ENCODE results near the gene CZIB.
"Not testable (repeated sequence)": the region's sequence is repeated elsewhere in the genome, so short reads cannot be mapped to it uniquely, and the experiment has no call there.

GRCh38 chr1:53185955-53186297 is 34.5 kb downstream of the CZIB start:
- not testable (repeated sequence) for TF ChIP-seq ARNT (IDR thresholded peaks at IDR 0.05); ELF4 (IDR thresholded peaks at IDR 0.05); SUZ12 (IDR thresholded peaks at IDR 0.05); PKNOX1 (IDR thresholded peaks at IDR 0.05); LEF1 (IDR thresholded peaks at IDR 0.05; ENCODE audit: borderline replicate concordance); FOXM1 (IDR thresholded peaks at IDR 0.05; ENCODE audit: borderline replicate concordance); ZNF384 (IDR thresholded peaks at IDR 0.05); TARDBP (IDR thresholded peaks at IDR 0.05); L3MBTL2 (conservative IDR thresholded peaks at IDR 0.05); FOXA1 (IDR thresholded peaks at IDR 0.05); BHLHE40 (IDR thresholded peaks at IDR 0.05; ENCODE audit: borderline replicate concordance); SP1 (IDR thresholded peaks at IDR 0.05)

Measured in HEK293T (cell line).